HFF-Myc (cell line): ENCODE results near the gene ERAL1.

Experiments
- DNase-seq: peaks from one replicate; pipeline ENCODE4 v3.0.0-alpha.2; 2011; ENCODE audit warnings: low read depth; ENCODE audit errors: extremely low read depth
- H3K4me3 ChIP-seq: replicated peaks from 2 replicates; pipeline ENCODE4 v1.5.1; 2011; ENCODE audit warnings: low read depth, mild to moderate bottlenecking, control low read depth, low read length
- CTCF ChIP-seq: IDR thresholded peaks from 2 replicates; pipeline ENCODE4 v1.5.1; 2012; ENCODE audit warnings: mild to moderate bottlenecking, low read depth, low read length, control low read depth; ENCODE audit errors: missing control alignments

Gene ERAL1

GRCh38 chr17:28895794-28896447, 41.1 kb downstream of the ERAL1 start:
- DNase-seq, result no peak
- TF ChIP-seq CTCF, result no peak
- peak overlapping the region; percentile 65 for H3K4me3 ChIP-seq

- no peak for TF ChIP-seq CTCF
- no peak for DNase-seq
- peak overlapping the region; percentile 65 for H3K4me3 ChIP-seq
These were observed 41.7 kb downstream of the ERAL1 start for GRCh38 chr17:28896491-28896883.

- TF ChIP-seq CTCF, result no peak
- H3K4me3 ChIP-seq, result peak within 1 kb of the TSS; percentile 65
- DNase-seq, result no peak
These were observed 42.3 kb downstream of the ERAL1 start, which contains the start of gene FLOT2 for GRCh38 chr17:28896884-28897768. TSS of gene FLOT2 (minus strand) at chr17:28897733. CDS start at chr17:28897574, 159 bp downstream.

- TF ChIP-seq CTCF, result no peak
- no peak for DNase-seq
- H3K4me3 ChIP-seq, result peak overlapping the region; percentile 65
These were observed 43.1 kb downstream of the ERAL1 start for GRCh38 chr17:28897769-28898526.

GRCh38 chr17:28898527-28898955, 43.7 kb downstream of the ERAL1 start:
- no peak overlapping the region for H3K4me3 ChIP-seq
- TF ChIP-seq CTCF, result no peak
- DNase-seq, result no peak

GRCh38 chr17:28899212-28899815, 44.5 kb downstream of the ERAL1 start:
- no peak for TF ChIP-seq CTCF
- no peak for DNase-seq
- no peak overlapping the region for H3K4me3 ChIP-seq
